ENCODE data around the gene TTLL8.

Gene TTLL8

GRCh38 chr22:49969751-49970527 lies 88.2 kb downstream of the TTLL8 start:
- no peak for DNase-seq (ENCODE audit: extremely low read depth in 1 of 2, low read depth in 1 of 2)

GRCh38 chr22:49968831-49969661 lies 89.1 kb downstream of the TTLL8 start:
- no peak for DNase-seq (ENCODE audit: extremely low read depth in 1 of 2, low read depth in 1 of 2)

Data from activated CD8-positive, alpha-beta memory T cell treated with anti-CD3 and anti-CD28 coated beads for 1 hour (primary cell).